ENCODE data around the gene CLCA2.

GRCh38 chr1:86500714-86501113 is 76.7 kb downstream of the CLCA2 start:
- TF ChIP-seq JUNB (IDR thresholded peaks at IDR 0.05; ENCODE audit: unreplicated experiment) (no peak), CTCF (conservative IDR thresholded peaks at IDR 0.05; ENCODE audit: low read depth in 2 of 2) (no peak), EZH2phosphoT487 (IDR thresholded peaks at IDR 0.05; ENCODE audit: unreplicated experiment) (no peak), EZH2 (IDR thresholded peaks at IDR 0.05; ENCODE audit: low read depth, unreplicated experiment) (no peak)

Measured in GM23338 (cell line).